Measurements from ENCODE around the gene OSM.
"Not testable (repeated sequence)": the region's sequence is repeated elsewhere in the genome, so short reads cannot be mapped to it uniquely, and the experiment has no call there.

The OSM gene

DNA sequence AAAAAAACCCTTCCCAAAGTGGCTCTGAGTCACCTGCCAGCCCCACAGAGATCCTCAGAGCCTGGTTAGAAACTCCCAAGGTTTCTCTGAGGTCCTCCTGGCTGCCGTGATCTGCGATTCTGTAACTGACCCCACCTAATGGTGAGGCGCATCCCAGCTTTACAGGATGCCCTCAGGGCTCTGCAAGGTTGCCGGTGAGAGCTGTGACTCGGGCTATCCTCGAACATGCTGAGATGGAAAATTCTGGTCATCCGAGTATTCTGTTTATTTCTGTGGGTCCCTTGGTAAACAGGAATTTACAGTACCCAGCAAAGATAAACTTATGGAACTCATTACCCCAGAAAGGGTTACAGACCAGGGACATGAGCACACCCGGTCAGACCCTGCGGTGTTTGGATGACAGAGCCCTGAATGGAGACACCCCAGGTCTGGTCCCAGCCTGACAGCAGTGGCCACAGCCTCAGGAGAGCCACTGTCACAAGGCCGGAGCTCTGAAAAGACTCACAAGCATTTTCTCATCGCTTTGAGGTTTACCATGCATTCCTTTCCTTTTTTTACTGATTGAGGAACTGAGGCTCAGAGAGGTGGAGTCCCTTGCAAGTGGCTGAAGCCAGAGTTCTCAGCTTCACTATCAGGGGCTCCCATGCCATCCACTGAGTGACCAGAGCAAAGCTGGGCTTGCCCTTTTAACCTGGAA lies 42.3 kb downstream of the OSM start:
- no peak for DNase-seq

DNA sequence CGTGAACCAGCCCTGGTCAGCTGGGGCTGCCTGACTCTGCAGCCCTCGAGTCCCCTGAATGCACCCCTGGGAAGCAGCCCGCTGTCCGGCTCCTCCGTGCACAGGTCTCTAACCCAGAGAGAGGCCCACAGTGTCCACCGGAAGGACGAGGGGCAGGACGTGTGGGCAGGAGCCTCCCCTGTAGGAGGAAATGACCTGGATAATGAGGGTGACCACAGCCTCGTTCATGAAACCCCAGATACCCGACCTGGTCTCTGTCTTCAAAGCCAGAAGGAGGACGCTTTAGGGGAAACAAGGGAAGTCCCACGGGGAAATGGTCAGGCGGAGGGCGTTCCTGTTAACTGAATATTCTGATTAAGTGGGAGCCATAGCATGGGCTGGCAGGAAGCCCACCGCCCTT lies 43.3 kb downstream of the OSM start:
- DNase-seq = no peak

DNA sequence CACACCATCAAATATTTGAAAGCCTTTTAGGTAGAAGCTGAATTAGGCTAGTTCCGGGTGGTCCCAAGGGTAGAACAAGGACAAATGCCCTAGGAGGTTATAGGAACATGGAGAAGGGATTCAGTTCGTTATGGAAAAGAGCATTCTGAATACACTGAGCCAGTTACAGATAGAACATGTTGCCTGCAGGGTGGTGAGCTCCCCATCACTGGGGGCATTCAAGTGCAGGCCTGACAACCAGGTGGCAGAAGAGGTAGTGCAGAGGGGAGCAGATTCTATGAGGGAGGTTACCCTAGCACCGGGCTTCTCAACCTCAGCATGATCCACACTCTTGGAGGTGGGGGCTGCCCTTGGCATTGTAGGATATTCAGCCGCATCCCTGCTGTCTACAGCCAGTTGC lies 44.3 kb downstream of the OSM start:
- DNase-seq = no peak

DNA sequence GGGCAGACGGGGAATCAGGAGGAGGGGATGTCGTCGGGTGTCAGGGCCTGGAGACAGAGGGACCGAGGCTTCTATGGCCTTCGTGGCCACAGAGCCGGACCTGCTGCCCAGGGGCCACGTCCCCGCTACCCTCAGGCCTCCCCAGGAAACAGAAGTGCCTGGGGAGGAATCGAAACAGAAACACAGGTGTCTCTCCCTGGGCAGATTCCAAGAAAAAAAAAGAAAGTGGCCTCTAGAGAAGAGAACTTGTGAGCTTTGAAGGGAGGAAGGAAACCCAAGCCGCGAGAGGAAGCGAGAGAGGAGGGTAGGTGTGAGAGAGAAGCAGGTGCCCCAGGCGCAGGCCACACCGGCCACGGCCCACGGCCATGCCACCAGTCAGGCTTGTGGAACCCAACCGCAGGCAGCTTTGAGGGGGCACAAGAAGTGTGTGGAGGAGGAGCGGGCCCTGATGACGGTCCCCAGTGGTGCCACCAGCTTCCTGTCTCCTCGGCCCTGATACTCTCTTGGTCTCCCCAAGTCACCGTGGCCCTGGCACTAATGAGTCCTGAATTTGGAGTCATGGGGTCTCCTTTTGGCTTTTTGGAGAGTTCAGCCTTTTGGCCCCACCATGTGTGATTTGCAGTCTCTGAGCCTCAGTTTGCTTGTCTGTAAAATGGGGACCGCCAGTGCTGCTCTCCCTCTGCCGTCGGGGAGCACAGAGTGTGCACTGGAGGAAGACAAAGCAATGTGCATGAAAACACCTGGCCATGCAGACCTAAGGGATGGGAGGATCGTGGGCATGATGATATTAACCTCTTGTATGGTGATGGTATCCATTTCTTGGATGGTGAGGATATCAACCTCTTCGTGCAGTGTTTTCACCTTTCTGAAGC lies 45.3 kb downstream of the OSM start:
- peak; percentile 80 for DNase-seq

DNA sequence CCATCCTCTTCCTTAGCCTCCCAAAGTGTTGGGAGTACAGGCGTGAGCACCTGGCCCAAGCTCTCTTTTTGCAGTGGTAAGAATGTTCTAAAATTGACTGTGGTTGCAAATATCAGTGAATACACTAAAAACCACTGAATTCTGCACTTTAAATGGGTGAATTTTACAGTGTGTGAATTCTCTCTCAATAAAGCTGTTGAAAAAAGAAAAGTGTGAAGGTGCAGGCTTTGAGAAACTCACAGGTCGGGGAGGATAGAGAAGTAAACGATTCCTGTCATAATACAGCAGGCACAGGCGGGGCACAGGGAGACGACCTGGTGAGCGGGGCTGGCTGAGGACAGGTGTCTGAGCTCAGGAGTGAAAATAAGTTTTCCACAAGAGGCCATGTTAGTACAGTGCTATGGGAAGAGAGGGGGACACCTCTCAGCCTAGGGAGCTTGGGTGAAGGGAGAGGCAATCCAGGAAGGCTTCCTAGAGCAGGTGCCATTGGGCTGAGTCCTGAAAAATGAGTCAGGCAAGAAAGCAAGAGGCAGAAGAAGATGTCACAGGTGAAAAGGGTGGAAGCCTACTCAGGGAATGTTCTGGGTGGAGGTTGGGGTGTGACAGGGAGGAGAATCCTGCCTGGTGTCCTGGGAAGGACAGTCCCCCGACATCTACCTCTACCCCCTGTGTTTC lies 46.2 kb downstream of the OSM start:
- DNase-seq = no peak

DNA sequence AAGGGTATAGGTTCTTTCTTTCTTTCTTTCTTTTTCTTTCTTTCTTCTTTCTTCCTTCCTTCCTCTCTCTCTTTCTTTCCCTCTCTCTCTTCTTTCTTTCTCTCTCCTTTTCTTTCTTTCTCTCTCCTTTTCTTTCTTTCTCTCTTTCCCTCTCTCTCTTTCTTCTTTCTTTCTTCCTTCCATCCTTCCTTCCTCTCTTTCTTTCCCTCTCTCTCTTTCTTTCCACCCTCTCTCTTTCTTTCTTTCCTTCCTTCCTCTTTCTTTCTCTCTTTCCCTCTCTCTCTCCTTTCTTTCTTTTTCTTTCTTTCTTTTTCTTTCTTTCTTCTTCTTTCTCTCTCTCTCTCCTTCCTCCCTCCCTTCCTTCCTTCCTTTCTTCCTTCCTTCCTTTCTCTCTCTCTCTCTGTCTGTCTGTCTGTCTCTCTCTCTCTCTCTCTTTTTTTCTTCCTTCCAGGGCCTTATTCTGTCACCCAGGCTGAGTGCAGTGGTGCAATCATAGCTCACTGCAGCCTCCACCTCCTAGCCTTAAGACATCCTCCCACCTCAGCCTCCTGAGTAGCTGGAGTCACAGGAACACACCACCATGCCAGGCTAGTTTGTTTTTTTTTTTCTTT lies 46.9 kb downstream of the OSM start:
- no peak for DNase-seq

DNA sequence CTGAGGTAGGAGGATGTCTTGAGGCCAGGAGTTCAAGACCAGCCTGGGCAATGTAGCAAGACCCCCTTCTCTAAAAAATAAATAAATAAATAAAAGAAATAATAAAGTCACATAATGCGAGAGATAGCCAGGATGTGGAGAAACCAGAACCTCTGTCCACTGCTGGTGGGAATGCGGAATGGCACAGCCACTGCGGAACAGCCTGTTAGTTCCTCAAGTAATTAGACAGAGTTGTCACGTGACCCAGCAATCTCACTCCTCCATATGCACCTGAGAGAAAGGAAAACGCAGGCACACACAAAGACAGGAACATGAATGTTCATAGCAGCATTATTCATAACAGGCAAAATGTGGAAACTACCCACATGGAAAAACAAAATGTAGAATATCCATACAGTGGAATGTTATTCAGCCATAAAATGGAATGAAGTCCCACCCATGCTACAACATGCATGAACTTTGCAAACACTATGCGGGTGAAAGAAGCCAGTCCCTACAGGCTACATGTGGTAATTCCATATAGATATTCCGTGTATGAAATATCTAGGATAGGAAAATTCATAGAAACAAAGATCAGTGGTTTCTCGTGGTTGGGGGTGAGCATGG lies 47.5 kb downstream of the OSM start:
- no peak for DNase-seq

DNA sequence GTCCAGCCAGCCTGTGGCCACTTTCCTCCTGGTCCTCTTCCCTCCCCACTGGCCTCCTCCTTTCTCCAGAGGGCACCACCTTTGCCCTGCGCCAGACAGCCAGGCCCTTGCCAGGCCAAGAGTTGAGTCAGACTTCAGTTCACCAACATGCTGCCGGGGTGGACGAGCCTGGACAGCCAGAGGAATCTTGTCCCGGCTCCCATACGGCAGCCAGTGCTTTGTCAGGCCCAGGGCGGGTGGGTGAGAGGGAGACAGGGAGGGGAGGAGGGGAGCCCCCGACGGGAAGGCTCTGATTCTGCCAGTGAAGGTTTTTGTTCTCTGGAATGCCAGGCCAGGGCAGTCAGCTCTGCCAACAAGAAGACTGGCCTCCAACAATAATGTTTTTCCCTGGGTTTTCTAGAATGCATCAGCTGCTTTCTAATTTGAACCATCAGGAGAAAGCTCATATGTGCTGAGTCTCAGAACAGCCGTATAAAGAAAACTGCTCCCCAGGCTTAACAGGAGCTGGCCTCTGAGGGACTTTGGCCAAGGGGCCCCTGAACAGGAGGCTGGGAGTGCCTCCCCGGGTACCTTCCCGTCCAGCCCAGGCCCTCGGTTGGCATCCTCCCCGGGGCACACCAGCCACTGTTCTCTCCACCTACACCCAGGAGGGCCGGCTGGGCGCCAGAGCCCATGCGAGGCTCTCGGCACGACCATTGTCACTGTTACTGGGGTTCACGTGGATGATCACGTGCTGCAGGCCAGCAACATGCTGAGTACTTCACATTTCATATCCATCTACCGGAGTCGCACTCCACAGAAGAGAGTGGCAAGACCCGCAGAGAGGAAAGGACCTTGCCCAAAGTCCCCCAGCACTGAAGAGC lies 48.7 kb downstream of the OSM start:
- no peak for DNase-seq

DNA sequence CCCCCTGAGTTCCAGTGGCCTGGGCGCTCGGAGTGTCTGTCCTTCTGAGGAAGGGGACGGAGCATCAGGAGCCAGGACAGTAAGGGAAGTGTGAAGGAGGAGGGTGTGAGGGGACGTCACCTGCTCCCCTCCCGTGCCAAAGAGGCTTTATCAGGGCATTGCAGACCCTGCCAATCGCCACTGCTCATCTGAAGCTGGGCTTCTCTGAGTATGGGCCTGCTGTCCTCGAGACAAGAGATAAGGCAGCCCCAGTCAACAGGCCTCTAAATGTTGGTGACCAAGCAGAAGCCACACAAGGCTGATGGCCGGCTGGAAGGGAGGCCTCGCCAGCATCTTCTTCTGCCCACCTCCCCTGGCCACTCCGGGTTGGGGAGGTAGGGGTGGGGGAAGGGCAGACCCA lies 49.9 kb downstream of the OSM start:
- no peak for DNase-seq

DNA sequence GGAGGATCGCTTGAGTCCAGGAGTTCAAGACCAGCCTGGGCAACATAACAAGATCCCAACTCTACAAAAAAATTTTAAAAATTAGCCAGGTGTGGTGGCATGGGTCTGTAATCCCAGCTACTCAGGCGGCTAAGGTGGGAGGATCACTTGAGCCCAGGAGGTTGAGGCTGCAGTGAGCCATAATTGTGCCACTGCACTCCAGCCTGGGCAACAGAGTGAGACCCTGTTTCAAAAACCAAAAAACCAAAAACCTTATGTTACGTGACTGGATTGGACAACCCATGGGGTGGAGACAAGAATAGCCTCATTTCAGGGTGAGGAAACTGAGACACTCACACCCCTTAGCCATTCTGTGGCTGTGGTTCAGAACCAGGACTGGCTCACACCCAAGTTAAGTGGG lies 50.4 kb downstream of the OSM start:
- DNase-seq = not testable (repeated sequence)

DNA sequence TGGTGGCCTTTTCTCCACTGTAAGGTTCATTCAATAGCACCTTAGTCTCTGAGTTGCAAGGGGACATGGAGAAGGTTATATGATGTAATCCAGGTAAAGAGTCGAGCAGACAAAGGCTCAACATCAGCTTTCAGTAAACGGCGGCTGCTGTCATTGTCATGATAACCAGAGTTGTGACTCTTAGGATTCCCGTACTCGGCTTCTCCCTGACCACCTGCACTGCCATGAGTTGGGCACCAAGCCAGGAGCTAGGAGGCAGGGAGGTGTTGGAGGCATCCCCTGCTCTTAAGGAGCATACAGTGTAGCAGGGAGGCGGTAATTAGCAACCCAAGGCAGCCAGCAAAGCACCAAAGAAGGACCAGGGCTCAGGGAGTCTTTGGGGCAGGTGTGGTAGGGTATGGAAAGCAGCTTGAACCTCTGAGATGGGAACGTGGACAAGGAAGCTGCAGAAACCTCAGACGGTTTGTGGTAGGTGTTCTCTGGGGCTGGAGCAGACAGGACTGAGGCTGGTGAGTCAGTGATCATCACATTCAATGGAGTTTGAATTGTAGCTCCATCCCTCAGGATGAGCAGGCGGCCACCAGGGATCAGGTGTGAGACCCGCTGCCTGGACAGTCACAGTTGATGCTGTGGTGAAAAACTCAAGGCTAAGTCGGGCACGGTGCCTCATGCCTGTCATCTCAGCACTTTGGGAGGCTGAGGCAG lies 51.8 kb downstream of the OSM start:
- no peak for DNase-seq

DNA sequence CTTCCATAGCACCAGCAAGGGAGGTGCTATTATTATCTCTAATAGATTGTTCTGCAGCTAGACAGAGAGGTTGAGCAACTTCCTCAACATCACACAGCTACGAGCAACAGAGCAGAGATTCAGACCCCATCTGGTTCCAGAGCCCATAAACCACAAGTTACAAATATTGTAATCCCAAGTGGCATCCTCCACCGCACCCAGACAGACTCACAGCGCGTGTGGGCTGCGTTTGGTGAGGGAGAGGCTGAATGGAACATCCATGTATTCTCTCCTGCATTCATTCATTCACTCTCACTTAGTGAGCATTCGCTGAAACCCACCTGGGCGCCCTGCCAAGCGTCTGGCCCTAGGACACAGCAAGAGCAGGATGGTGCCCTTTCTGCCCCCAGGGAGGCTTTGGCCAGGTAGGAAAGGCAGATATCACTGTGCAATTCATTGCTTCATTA lies 53.6 kb downstream of the OSM start:
- DNase-seq = no peak
